HG02588 (cell line): ENCODE data around the gene AGO4.
"Not testable (repeated sequence)": the region's sequence is repeated elsewhere in the genome, so short reads cannot be mapped to it uniquely, and the experiment has no call there.

ENCODE experiments used
- ATAC-seq: cut with Tn5 transposase; IDR thresholded peaks from one replicate; pipeline ENCODE4 v1.9.1; 2021; ENCODE audit warnings: mild to moderate bottlenecking, moderate library complexity; ENCODE audit not compliant: unreplicated experiment

AGO4 gene

DNA sequence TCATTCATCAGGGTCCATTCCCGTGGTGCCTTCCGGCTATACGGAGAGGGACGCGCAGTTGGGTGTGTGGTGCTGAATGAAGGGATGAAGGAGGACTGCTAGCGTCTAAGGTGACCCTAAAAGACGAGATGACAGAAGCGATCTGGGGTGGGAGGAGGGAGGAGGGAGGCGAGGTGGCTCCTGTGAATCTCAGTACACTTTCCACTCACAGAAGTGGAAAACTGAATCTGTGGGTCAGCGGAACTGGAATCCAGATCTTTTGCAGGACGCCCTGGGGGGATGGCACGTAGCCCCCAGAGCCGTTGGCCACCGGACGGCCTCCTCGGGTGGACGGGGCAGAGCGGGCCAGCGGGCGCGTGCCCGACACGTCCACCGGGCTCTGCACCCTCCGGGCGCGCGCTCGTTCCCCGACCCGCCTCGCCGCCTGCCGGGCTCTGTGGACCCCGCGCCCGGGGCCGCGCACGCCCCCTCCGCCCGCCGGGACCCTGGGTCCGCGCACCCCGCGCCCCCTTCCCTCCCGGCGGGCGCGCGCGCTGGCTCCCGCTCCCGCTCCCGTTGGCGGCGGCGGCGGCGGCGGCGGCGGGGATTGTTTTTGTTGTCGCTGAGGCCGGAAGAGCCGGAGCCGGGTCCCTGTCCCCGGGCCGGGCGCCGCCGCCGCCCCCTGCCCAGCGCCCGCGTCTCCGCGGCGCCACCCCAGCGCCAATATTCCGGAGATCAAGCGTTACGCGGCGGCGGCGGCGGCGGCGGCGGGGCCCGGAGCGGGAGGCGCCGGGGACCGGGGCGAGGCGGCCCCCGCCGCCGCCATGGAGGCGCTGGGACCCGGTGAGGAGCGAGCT, at the start of gene AGO4:
Gene AGO4 (plus strand): TSS at position 403 of the 836 bp plus-strand sequence. CDS start 401 bp downstream, at position 804.
- ATAC-seq: no peak

DNA sequence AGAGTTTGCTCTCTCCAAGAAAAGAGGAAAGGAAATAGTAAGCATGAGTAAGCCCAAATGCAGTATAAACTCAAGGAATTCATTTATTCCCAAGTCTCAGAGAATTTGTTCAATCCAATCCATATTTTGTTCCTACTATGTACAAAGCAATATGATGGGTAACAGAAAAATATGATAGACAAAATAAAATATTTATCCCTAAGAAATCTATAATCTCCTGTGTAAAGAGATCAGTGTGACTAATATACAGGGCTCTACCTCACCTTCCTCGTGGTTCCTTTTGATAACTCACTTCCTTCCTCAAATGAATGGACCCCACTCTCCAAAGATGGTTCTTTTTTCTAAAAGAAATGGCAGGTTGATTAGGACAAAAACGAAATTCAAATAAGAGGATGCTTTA, 45.7 kb upstream of the AGO4 start:
- ATAC-seq: no peak

DNA sequence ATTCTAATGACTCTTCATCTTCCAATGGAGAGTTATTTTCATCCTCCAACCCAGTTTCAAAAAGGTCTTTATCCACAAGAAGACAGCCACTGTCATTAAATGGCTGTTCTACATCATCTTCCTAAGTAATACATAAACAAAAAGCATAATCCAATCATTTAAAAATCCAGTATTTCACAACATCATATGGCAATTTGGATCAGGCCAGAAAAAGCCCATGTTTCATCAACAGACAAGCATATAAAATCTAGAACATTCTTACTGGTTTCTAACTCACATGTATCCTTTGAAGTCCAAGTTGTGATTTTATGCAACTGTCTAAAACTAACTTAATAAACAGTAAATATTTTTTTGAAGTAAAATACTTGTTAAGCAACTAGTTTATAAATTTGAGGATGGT, 44.6 kb upstream of the AGO4 start:
- no peak for ATAC-seq

DNA sequence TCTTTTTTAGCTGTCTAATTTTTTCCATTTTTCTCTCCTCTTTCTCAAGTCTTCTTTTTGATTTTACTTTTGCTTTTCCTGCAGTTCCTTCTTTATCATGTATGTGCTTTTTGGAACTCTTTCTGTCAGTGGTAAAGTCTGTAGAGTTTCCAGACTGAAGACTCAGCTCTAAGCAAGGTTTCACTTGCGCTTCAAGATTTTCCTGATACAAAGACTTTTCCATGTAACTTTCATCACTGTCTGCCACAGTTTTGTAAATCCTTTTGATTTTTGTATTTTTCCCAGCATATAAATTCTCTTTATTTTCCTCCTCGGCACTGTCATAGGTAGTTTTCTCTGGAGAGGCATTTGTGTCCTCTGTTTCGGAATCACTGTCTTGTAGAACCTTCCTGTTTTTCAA, 43.5 kb upstream of the AGO4 start:
- no peak for ATAC-seq

DNA sequence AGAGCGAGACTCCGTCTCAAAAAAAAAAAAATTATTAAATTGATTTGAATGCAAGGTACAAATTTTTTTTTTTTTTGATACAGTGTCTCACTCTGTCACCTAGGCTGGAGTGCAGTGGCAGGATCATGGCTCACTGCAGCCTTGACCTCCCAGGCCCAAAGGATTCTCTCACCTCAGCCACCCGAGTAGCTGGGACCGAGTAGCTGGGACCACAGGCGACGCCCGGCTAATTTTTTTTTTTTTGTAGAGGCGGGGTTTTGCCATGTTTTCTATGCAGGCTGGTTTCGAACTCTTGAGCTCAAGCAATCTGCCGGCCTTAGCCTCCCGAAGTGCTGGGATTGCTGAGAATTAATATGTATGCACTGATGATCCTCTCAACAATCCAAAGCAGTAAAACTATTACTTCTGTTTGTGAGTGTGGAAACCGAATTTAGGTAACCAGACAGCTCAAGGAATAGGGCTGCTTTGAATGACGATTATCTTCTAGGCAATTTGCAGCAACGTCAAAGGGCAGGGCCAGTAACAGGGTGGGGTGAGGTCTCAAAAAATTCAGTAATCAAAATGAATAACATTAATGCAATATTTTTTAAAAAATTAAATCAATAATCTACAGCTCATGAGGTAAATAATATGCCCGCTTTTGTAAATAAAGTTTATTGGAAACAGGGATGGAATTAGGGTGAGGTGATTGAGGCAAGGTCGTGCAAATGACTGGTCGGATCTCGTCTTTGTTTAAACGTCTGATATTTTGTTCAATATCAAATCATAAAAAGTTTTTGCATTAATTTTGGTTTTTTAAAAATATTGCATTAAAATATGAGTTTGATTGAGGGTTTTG, 39.2 kb upstream of the AGO4 start:
- no peak for ATAC-seq

DNA sequence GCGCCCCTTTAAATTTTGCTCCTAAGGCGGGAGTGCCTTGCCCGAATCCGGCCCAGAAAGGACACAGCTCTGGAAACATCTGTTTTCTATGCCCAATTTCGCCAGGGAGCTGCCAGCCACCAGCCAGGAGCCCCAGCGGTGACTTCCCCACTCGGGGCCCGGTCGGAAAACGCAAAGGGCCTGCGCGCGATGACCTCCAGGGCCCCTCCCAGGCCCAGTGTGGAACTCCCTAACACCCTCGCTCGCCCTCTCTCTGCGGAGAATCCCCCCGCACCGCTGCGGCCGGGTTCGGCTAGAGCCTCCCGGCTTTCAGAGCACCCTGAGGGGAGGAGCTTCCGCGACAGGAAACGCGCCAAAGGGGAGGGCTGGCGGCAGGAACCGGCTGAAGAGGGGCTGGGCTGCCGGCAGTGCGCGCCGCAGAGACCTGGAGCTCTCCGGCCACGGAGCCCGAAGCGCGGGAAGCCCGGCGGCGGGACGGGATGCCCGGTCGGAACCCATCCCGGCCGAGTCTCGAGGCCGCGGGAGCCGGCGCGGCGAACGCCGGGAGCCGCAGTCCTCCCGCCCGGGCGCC, 38.5 kb upstream of the AGO4 start:
- peak; percentile 76 for ATAC-seq

DNA sequence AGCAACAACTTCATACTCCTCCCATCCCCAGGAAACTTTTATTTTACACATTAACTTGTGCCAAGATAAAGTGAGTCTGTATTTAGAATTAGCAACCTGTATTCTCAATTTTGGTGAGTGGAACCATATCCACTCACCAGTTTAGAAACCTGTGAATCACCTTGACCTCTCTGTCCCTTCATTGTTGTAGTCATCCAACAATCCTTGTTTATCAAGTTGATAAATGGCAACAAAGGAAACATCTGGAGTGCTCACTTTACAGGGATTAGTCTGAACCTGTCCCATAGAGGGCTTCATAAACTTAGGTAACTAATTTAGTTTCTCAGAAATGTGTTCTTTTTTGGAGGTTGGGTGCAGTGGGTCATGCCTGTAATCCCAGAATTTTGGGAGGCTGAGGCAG, 34.1 kb upstream of the AGO4 start:
- ATAC-seq: no peak

DNA sequence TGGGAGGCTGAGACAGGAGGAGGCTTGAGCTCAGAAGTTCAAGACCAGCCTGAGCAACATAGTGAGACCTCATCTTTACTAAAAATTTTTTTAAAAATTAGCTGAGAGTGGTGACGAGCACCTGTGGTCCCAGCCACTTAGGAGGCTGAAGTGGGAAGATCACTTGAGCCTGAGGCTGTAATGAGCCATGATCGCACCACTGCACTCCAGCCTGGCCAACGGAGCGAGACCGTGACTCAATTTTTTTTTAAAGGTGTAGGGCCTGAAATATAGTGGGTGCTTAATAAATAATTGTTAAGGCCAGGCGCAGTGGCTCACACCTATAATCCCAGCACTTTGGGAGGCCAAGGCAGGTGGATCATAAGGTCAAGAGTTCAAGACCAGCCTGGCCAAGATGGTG, 31.6 kb upstream of the AGO4 start:
- not testable (repeated sequence) for ATAC-seq

DNA sequence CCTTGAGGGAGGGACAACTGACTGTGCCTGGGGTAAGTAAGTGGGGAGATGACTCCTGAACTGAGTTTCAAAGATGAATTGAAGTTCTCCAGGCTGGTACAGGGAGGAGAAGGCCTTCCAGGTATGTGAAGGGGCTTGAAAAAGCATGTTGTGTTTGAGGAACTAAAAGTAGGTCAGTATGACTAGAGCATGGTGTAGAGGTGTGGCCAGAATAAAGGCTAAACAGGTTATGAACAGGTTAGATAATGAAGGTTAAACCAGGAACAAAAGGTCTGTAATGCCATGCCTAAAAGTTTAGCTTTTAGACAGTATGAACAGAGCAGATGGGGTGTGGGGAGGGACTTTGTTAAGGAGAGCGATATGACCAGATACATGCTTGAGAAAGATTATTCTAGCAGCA, 30.7 kb upstream of the AGO4 start:
- ATAC-seq: no peak

DNA sequence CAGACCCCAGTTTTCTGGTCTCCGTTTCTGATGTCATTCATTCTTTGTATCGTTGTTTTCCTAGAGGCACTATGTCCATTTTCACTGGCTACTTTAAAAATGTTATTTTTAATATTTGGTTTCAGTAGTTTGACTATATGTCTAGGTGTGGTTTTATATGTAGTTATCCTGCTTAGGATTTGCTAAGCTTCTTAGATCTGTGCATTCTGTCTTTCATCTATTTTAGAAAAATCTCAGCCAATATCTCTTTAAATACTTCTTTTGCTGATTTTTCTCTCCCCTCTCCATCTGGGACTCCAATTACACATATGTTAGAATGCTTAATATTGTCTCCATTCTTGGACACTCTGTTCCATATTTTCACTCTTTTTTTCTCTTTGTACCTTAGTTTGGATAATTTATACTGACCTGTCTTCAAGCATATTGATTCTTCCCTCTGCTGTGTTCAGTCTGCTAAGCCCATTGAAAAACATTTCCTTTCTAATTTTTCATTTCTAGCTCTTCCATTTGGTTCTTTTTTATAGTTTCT, 24.7 kb upstream of the AGO4 start:
- no peak for ATAC-seq

DNA sequence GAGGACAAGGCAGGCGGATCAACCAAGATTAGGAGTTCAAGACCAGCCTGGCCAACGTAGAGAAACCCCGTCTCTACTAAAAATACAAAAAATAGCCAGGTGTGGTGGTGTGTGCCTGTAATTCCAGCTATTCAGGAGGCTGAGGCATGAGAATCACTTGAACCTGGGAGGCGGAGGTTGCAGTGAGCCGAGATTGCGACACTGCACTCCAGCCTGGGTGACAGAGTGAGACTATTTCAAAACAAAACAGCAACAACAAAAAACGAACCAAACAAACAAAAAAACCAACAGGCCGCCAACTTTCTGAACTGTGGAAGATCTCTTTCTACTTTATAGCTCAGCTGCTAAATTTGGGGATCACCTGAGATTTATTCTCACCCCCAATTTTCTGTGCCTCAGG, 23.5 kb upstream of the AGO4 start:
- not testable (repeated sequence) for ATAC-seq

DNA sequence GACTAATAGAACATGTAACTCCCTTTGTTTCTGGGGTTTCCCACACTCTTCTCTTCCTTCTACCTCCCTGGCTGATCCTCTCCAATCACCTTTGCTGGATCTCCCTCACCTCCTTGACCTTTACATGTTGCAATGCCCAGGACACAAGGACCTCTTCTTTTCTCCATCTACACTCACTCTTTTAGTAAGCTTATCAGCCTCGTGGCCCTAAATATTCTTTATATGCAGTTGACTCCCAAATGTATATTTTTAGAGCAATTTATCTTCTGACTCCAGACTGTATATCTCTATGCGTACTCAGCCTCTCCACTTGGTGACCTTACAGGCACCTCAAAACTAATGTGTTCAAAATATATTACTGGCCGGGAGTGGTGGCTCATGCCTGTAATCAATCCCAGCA, 19.7 kb upstream of the AGO4 start:
- ATAC-seq: no peak

DNA sequence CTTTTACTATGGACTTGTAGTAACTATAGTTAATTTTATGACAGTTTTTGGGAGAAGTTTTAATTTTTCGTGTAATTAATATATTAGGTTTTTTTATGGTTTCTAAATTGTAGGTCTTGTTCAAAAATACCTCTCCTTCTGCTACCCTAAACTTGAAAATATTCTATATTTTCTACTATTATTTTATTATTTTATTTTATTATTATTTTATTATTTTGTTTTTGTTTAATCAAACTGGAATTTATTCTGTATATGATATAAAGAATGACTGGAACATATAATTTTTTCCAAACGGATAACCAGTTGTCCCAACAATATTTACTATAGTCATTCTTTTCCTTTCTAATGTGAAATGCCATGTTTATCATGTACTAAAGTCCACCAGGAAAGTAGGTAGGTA, 17.1 kb upstream of the AGO4 start:
- ATAC-seq: no peak

DNA sequence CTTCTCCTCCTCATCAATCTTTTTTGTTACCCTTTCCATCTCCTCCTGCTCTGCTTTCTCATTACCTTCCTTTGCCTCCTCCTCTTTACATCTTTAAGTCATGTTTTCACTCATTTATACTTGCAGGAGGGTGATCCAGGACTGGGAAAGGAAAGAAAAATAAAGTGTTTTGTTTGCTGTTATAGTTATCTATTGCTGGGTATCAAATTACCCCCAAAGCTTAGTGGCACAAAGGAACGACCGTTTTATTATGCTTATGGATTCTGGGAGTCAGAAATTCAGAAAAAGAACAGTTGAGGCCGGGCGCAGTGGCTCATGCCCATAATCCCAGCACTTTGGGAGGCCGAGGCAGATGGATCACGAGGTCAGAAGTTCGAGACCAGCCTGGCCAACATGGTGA, 12.5 kb upstream of the AGO4 start:
- ATAC-seq: no peak

DNA sequence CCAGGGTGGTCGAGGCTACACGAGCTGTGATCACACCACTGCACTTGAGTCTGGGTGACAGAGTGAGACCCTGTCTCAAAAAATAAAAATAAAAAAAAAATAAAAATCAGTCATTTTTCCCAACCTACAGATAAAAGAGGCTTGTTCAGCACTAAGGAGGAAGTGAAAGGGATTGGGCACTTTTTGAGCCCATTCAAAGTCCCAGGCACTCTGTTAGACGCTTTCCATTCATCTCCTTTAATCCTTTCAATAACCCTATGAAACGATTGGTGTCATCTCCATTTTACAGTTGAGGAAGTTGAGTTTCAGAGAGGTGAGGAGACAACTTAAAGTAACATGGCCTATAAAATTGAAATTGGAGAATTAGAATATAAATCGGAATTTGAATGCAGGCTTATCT, 10.4 kb upstream of the AGO4 start:
- no peak for ATAC-seq

DNA sequence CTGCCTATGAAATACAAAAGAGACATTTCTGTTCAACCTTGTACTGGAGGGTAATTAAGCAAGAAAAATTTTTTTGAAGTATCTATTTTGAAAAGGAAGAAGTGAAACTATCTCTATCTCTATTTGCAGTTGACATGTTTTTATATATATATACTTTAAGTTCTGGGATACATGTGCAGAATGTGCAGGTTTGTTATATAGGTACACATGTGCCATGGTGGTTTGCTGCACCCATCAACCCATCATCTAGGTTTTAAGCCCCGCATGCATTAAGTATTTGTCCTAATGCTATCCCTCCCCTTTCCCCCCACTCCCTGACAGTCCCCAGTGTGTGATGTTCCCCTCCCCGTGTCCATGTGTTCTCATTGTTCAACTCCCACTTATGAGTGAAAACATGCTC, 9.8 kb upstream of the AGO4 start:
- not testable (repeated sequence) for ATAC-seq

DNA sequence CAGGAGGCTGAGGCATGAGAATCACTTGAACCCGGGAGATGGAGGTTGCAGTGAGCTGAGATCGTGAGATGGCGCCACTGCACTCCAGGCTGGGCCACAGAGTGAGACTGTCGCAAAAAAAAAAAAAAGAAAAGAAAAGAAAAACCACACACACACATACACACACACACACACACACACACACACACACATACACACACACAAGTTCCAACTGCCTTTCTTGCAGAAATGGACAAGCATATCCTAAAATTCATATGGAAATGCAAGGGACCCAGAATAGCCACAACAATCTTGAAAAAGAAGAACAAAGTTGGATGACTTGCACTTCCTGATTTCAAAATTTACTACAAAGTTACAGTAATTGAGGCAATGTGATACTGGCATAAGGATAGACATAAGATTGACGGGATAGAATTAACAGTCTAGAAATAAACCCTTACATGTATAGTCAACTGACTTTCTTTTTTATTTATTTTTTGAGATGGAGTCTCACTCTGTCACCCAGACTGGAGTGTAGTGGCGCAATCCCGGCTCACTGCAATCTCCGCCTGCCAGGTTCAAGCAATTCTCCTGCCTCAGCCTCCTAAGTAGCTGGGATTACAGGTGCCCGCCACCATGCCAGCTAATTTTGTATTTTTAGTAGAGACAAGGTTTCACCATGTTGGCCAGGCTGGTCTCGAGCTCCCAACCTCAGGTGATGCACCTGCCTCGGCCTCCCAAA, 7.5 kb upstream of the AGO4 start:
- not testable (repeated sequence) for ATAC-seq

DNA sequence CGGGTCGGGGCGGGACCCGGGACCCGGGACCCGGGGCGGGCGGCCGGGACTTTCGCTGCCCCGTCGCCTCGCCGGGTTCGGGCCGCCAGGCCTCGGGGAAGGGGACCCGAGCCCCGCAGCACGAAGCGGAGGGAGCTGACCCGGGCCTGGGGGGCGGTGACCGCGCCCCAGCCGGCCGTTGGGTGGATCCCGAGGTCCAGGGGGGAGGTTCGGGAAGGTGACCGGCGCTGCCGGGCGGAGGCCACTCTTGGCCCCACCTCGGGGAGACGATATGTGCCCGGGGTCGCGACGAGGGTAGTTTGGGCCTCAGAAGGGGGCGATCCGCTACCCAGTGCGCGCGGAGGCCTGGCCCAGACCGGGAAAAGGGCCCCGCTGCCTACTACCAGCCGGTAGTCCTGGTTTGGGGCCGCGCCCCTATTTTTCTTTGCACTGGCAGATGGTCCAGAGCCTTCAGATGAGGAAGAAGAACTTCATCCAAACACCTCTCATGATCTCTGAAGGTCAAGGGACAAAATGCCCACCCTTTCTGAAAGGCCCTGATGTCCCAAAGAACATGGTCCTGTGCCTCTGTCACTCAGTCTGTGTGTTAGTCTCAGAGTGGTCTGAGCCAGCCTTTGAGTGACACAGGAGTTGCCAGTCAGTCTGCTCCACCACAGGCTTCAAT, 766 bp downstream of the AGO4 start:
- ATAC-seq: no peak

DNA sequence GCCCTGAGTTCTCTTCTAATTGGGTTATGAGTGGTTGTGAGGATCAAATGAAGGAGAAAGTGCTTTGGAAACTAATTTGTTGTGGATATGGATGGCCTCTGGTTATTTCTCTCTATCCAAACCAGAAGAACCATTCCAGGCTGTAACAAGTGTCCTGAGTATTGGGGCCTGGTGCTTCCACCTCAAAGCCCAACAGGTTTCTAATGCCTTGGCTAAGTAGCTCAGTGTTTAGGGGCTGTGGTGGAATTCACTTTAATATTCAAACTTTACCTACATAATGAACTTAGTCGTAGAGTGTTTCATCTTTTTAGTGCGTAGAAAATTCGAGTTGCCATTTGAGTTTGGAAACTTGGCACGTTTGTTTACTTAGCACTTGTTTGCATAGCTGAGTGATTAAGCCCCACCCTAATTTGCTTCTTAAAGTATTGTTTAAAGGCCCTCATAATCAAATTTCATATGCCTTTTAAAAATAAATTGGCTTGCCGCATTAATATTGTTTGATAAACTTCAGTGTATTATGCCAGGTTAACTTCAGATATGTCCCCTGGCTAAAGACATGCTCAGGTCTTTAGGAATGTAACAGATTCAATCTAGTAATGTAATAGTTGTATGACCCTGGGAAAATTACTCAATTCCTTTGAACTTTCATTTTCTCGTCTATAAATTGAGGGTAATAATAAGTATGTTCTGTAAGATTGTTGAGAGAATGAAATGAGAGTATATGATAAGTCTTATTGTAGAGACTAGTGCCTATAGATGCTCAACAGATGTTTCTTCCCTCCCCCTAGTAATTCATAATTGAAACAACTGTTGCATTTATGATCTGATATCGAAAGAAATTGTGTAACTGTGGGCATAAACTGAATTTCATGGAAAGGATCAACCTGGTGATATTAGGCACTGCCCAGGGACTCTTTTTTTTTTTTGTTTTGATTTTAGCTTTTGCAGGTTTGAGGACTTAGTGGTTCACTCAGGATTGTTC, 1.6 kb downstream of the AGO4 start:
- no peak for ATAC-seq
